OCI-LY1 (cell line): ENCODE measurements around the gene TIGD7.

Experiments used
- H2AFZ ChIP-seq: fragments of 200-600 bp; sonication (generic), shearing (Covaris generic); 2 replicates; pipeline ENCODE4 v1.6.0; 2014; ENCODE audit warnings: antibody characterized with exemption, mild to moderate bottlenecking, low read length
- H3F3A ChIP-seq: fragments of 200-600 bp; sonication (generic), shearing (Covaris generic); 2 replicates; pipeline ENCODE4 v1.6.0; 2014; ENCODE audit warnings: mild to moderate bottlenecking, antibody characterized with exemption, low read length, moderate library complexity; ENCODE audit not compliant: insufficient read depth
- H3K27ac ChIP-seq: fragments of 200-600 bp; sonication (generic); 2 replicates; pipeline ENCODE4 v1.5.1; 2014; ENCODE audit warnings: low read length, mixed run types, mild to moderate bottlenecking, low read depth; ENCODE audit not compliant: poor library complexity, severe bottlenecking
- H3K27me3 ChIP-seq: fragments of 200-600 bp; sonication (generic); 2 replicates; pipeline ENCODE4 v1.6.0; 2014; ENCODE audit warnings: antibody characterized with exemption, mild to moderate bottlenecking, low read length, moderate library complexity; ENCODE audit not compliant: insufficient read depth
- H3K36me3 ChIP-seq: fragments of 200-600 bp; sonication (generic); 2 replicates; pipeline ENCODE4 v1.6.1; 2014; ENCODE audit warnings: mild to moderate bottlenecking, antibody characterized with exemption, low read length, moderate library complexity, mixed read lengths; ENCODE audit not compliant: insufficient read depth
- H3K4me1 ChIP-seq: fragments of 200-600 bp; sonication (generic); 2 replicates; pipeline ENCODE4 v1.5.1; 2014; ENCODE audit warnings: mild to moderate bottlenecking, low read length, moderate library complexity; ENCODE audit not compliant: insufficient read depth, severe bottlenecking
- H3K4me2 ChIP-seq: fragments of 200-600 bp; sonication (generic), shearing (Covaris generic); 2 replicates; pipeline ENCODE4 v1.6.1; 2014; ENCODE audit warnings: low read length
- H3K4me3 ChIP-seq: fragments of 200-600 bp; sonication (generic); 2 replicates; pipeline ENCODE4 v1.5.1; 2014; ENCODE audit warnings: low read length, low read depth, mild to moderate bottlenecking, mixed read lengths; ENCODE audit not compliant: poor library complexity, severe bottlenecking
- H3K79me2 ChIP-seq: fragments of 200-600 bp; shearing (Covaris generic); 2 replicates; pipeline ENCODE4 v1.6.1; 2016; ENCODE audit warnings: mixed run types, low read length, mixed read lengths; ENCODE audit not compliant: insufficient read depth
- H3K9ac ChIP-seq: fragments of 200-600 bp; sonication (generic), shearing (Covaris generic); 2 replicates; pipeline ENCODE4 v1.6.1; 2014; ENCODE audit warnings: mild to moderate bottlenecking, low read length, mixed read lengths
- H3K9me2 ChIP-seq: fragments of 200-600 bp; sonication (generic), shearing (Covaris generic); 2 replicates; pipeline ENCODE4 v1.6.1; 2014; ENCODE audit warnings: low read depth, mild to moderate bottlenecking, low read length, mixed read lengths
- H3K9me3 ChIP-seq: fragments of 200-600 bp; shearing (Covaris generic); 2 replicates; pipeline ENCODE4 v1.6.1; 2014; ENCODE audit warnings: low read length, mixed read lengths
- H4K20me1 ChIP-seq: fragments of 200-600 bp; sonication (generic), shearing (Covaris generic); 2 replicates; pipeline ENCODE4 v1.6.0; 2016; ENCODE audit warnings: mild to moderate bottlenecking, low read length; ENCODE audit not compliant: insufficient read depth
- CTCF ChIP-seq: fragments of 200-600 bp; sonication (generic), shearing (Covaris generic); IDR thresholded peaks from 2 replicates; pipeline ENCODE4 v1.5.1; 2017; ENCODE audit warnings: mild to moderate bottlenecking, antibody characterized with exemption, low read length, moderate library complexity, mixed read lengths
- EZH2 ChIP-seq: fragments of 200-600 bp; sonication (generic), shearing (Covaris generic); IDR thresholded peaks from 2 replicates; pipeline ENCODE4 v1.8.0; 2017; ENCODE audit warnings: borderline replicate concordance, mixed run types, mild to moderate bottlenecking, antibody characterized with exemption, low read length, moderate library complexity, mixed read lengths

The TIGD7 gene

GRCh38 chr16:3317315-3317999 lies 12.2 kb upstream of the TIGD7 start:
- Histone ChIP-seq H3K9me3 (peaks cover 35% of the 10 kb centered on the region), H3K4me1 (no peaks in the 10 kb centered on the region), H4K20me1 (no peaks in the 10 kb centered on the region), H3K9me2 (no peaks in the 10 kb centered on the region), H3K9ac (no peak overlapping the region), H3K4me2 (no peak overlapping the region), H3F3A (no peaks in the 10 kb centered on the region), H3K79me2 (no peaks in the 10 kb centered on the region), H3K36me3 (peaks cover 50% of the 10 kb centered on the region), H3K27me3 (no peaks in the 10 kb centered on the region), H3K27ac (no peak overlapping the region), H3K4me3 (no peak overlapping the region), H2AFZ (no peak overlapping the region)
- TF ChIP-seq CTCF (no peak), EZH2 (no peak)

GRCh38 chr16:3311496-3311895 lies 6.3 kb upstream of the TIGD7 start:
- H3K9me2 ChIP-seq = no peaks in the 10 kb centered on the region
- H3F3A ChIP-seq = no peaks in the 10 kb centered on the region
- H3K27ac ChIP-seq = no peak overlapping the region
- H3K4me1 ChIP-seq = no peaks in the 10 kb centered on the region
- H2AFZ ChIP-seq = no peak overlapping the region
- no peaks in the 10 kb centered on the region for H4K20me1 ChIP-seq
- no peak overlapping the region for H3K4me2 ChIP-seq
- H3K9ac ChIP-seq = no peak overlapping the region
- TF ChIP-seq CTCF (no peak), EZH2 (no peak)
- no peaks in the 10 kb centered on the region for H3K79me2 ChIP-seq
- no peaks in the 10 kb centered on the region for H3K27me3 ChIP-seq
- peaks cover 15% of the 10 kb centered on the region for H3K9me3 ChIP-seq
- H3K4me3 ChIP-seq = no peak overlapping the region
- peaks cover 64% of the 10 kb centered on the region for H3K36me3 ChIP-seq

- peak overlapping the region; percentile 68 for H3K4me3 ChIP-seq
- H3K27me3 ChIP-seq = no peaks in the 10 kb centered on the region
- no peak overlapping the region for H3K27ac ChIP-seq
- peak overlapping the region; percentile 65; the same call in 1 of the 2 replicates for H3K9ac ChIP-seq
- peak overlapping the region; percentile 69 for H3K4me2 ChIP-seq
- no peak overlapping the region for H2AFZ ChIP-seq
- no peaks in the 10 kb centered on the region for H4K20me1 ChIP-seq
- peaks cover 38% of the 10 kb centered on the region for H3K36me3 ChIP-seq
- peaks cover 16% of the 10 kb centered on the region for H3K4me1 ChIP-seq
- no peaks in the 10 kb centered on the region for H3K9me2 ChIP-seq
- TF ChIP-seq CTCF (no peak), EZH2 (no peak)
- H3K79me2 ChIP-seq = no peaks in the 10 kb centered on the region
- H3F3A ChIP-seq = no peaks in the 10 kb centered on the region
- H3K9me3 ChIP-seq = peaks cover 14% of the 10 kb centered on the region
These were observed 848 bp upstream of the TIGD7 start for GRCh38 chr16:3306078-3306477.
